GM21528 (cell line): Measurements from ENCODE around the gene PDE4B.

Experiments
- ATAC-seq: cut with Tn5 transposase; IDR thresholded peaks from one replicate; pipeline ENCODE4 v1.9.1; 2021; ENCODE audit warnings: mild to moderate bottlenecking, moderate library complexity; ENCODE audit not compliant: unreplicated experiment, low FRiP score

Gene PDE4B

GRCh38 chr1:66273656-66274055 lies 481.0 kb downstream of the PDE4B start:
- ATAC-seq: no peak

- ATAC-seq: peak; percentile 30
These were observed 481.9 kb downstream of the PDE4B start for GRCh38 chr1:66274634-66275033.

- ATAC-seq: no peak
These were observed 482.4 kb downstream of the PDE4B start for GRCh38 chr1:66275083-66275482.

GRCh38 chr1:66275601-66276023 lies 482.9 kb downstream of the PDE4B start:
- no peak for ATAC-seq

- peak; percentile 74 for ATAC-seq
These were observed 483.5 kb downstream of the PDE4B start for GRCh38 chr1:66276218-66276617.

- peak; percentile 27 for ATAC-seq
These were observed 485.7 kb downstream of the PDE4B start for GRCh38 chr1:66278260-66279021.

GRCh38 chr1:66281808-66282207 lies 489.1 kb downstream of the PDE4B start:
- no peak for ATAC-seq

GRCh38 chr1:66282343-66282852 lies 489.7 kb downstream of the PDE4B start:
- ATAC-seq: peak; percentile 82

GRCh38 chr1:66282891-66283621 lies 490.4 kb downstream of the PDE4B start:
- peak; percentile 0 for ATAC-seq

- ATAC-seq: peak; percentile 58
These were observed 490.9 kb downstream of the PDE4B start for GRCh38 chr1:66283622-66284041.

GRCh38 chr1:66284746-66285145 lies 492.1 kb downstream of the PDE4B start:
- no peak for ATAC-seq

- no peak for ATAC-seq
These were observed 493.0 kb downstream of the PDE4B start for GRCh38 chr1:66285618-66286270.

GRCh38 chr1:66286307-66286706 lies 493.6 kb downstream of the PDE4B start:
- ATAC-seq: no peak

GRCh38 chr1:66288048-66288447 lies 495.4 kb downstream of the PDE4B start:
- ATAC-seq: no peak

GRCh38 chr1:66290761-66291530 lies 498.3 kb downstream of the PDE4B start:
- no peak for ATAC-seq

- no peak for ATAC-seq
These were observed 498.8 kb downstream of the PDE4B start for GRCh38 chr1:66291531-66291864.

GRCh38 chr1:66292305-66292704 lies 499.6 kb downstream of the PDE4B start:
- no peak for ATAC-seq

- no peak for ATAC-seq
These were observed 500.2 kb downstream of the PDE4B start for GRCh38 chr1:66292944-66293343.

GRCh38 chr1:66294707-66295370 lies 502.1 kb downstream of the PDE4B start:
- ATAC-seq: no peak

GRCh38 chr1:66295803-66296202 lies 503.1 kb downstream of the PDE4B start:
- no peak for ATAC-seq
